Endothelial cell of umbilical vein (primary cell): ENCODE data around the gene AIF1. TPM values are rescaled to one million over a fixed set of nuclear protein-coding genes. Genes with fewer than 3 reads are reported as not detected.

Experiments used
- BruUV-seq: library from RNA; stranded (reverse); fragments of 400-500 nt; replicated peaks from 2 replicates; lab custom pipeline; 2021; lab: Mats Ljungman, UMichigan
- CTCF ChIA-PET: fragments of 300-600, 350-600 bp; sonication (Branson Sonifier 250); formaldehyde crosslinking; loops from one replicate; lab custom pipeline; 2021; ENCODE audit warnings: antibody characterized with exemption, inconsistent platforms; lab: Charles Lee
- POLR2A ChIA-PET: fragments of 300-600, 350-600 bp; sonication (Branson Sonifier 250); formaldehyde crosslinking; loops from one replicate; lab custom pipeline; 2021; ENCODE audit warnings: antibody characterized with exemption, inconsistent platforms; lab: Charles Lee
- DNase-seq: peaks from one replicate; pipeline ENCODE4 v3.0.0-alpha.2; 2011; ENCODE audit warnings: low read depth, low spot score
- FAIRE-seq: peaks from 2 replicates; lab custom pipeline; 2011; peaks lifted over from hg19 to GRCh38; lab: Jason Lieb, UNC
- H2AFZ ChIP-seq: 2 replicates; pipeline ENCODE4 v1.6.0; 2012; ENCODE audit warnings: low read depth, low read length, control low read depth, inconsistent platforms
- H3K27ac ChIP-seq: 2 replicates; pipeline ENCODE4 v1.5.1; 2011; ENCODE audit warnings: low read depth, mild to moderate bottlenecking, control low read depth, low read length, moderate library complexity; ENCODE audit not compliant: insufficient read depth
- H3K27me3 ChIP-seq, 2 experiments: 2 replicates each; pipeline versions ENCODE4 v1.6.0 to v1.6.1; 2011; ENCODE audit warnings: low read length in 2 of 2, mixed read lengths in 1 of 2; ENCODE audit not compliant: control insufficient read depth in 2 of 2, insufficient read depth in 2 of 2
- H3K36me3 ChIP-seq, 2 experiments: 2 replicates in 1 of 2; 3 replicates in 1 of 2; pipeline ENCODE4 v1.5.1; 2011; ENCODE audit warnings: low read length in 2 of 2, mild to moderate bottlenecking in 1 of 2, moderate library complexity in 1 of 2; ENCODE audit not compliant: control insufficient read depth in 2 of 2, insufficient read depth in 2 of 2; ENCODE audit errors: extremely low read depth in 1 of 2
- H3K4me1 ChIP-seq: 3 replicates; pipeline ENCODE4 v1.5.1; 2011; ENCODE audit warnings: mild to moderate bottlenecking, low read length; ENCODE audit not compliant: control insufficient read depth, insufficient read depth; ENCODE audit errors: extremely low read depth
- H3K4me2 ChIP-seq: 2 replicates; pipeline ENCODE4 v1.6.1; 2011; ENCODE audit warnings: low read length, control low read depth, mixed read lengths; ENCODE audit not compliant: insufficient read depth
- H3K4me3 ChIP-seq, 3 experiments: fragments of 200-600 bp in 1 of 3; sonication (generic), shearing (Covaris generic) in 1 of 3; replicated peaks in 1 of 3; 2 replicates each; pipeline ENCODE4 v1.5.1; 2011 to 2016; ENCODE audit warnings: control low read depth in 3 of 3, low read length in 3 of 3, mild to moderate bottlenecking in 2 of 3, inconsistent platforms in 1 of 3, low read depth in 1 of 3, moderate library complexity in 1 of 3; ENCODE audit not compliant: insufficient read depth in 1 of 3
- H3K79me2 ChIP-seq: 2 replicates; pipeline ENCODE4 v1.6.0; 2012; ENCODE audit warnings: low read length, inconsistent platforms; ENCODE audit not compliant: control insufficient read depth, insufficient read depth
- H3K9ac ChIP-seq: replicated peaks from 2 replicates; pipeline ENCODE3; 2011; ENCODE audit warnings: low read length, control low read depth; ENCODE audit not compliant: insufficient read depth; ENCODE audit errors: extremely low read depth
- H3K9me1 ChIP-seq: replicated peaks from 3 replicates; pipeline ENCODE4 v1.6.0; 2011; ENCODE audit warnings: mild to moderate bottlenecking, low read length; ENCODE audit not compliant: control insufficient read depth, insufficient read depth; ENCODE audit errors: extremely low read depth
- H3K9me3 ChIP-seq: replicated peaks from 2 replicates; pipeline ENCODE4 v1.5.1; 2012; ENCODE audit warnings: low read length, inconsistent platforms; ENCODE audit not compliant: control insufficient read depth, insufficient read depth
- H4K20me1 ChIP-seq: replicated peaks from 2 replicates; pipeline ENCODE3; 2011; ENCODE audit warnings: mild to moderate bottlenecking, low read length; ENCODE audit not compliant: control insufficient read depth, insufficient read depth; ENCODE audit errors: extremely low read depth
- EZH2 ChIP-seq: IDR thresholded peaks from 2 replicates; pipeline ENCODE4 v1.6.1; 2012; ENCODE audit warnings: borderline replicate concordance, low read depth, mild to moderate bottlenecking, moderate library complexity, low read length, inconsistent platforms; ENCODE audit not compliant: severe bottlenecking
- FOS ChIP-seq: IDR thresholded peaks from 2 replicates; pipeline ENCODE4 v1.6.1; 2011; ENCODE audit warnings: mild to moderate bottlenecking, low read length, moderate library complexity, borderline replicate concordance; ENCODE audit not compliant: insufficient read depth
- GATA2 ChIP-seq: IDR thresholded peaks from 2 replicates; pipeline ENCODE4 v1.7.0; 2011; ENCODE audit warnings: low read depth, mild to moderate bottlenecking, moderate library complexity, mixed read lengths, low read length; ENCODE audit not compliant: insufficient read length, insufficient read depth
- JUN ChIP-seq: IDR thresholded peaks from 2 replicates; pipeline ENCODE4 v1.6.1; 2011; ENCODE audit warnings: borderline replicate concordance, low read depth; ENCODE audit not compliant: insufficient read length, insufficient read depth
- MAX ChIP-seq: IDR thresholded peaks from 2 replicates; pipeline ENCODE4 v1.6.1; 2011; ENCODE audit not compliant: insufficient read depth, insufficient read length
- MYC ChIP-seq: IDR thresholded peaks from one replicate; pipeline ENCODE4 v1.6.1; 2011; ENCODE audit warnings: mild to moderate bottlenecking, low read depth, low read length
- POLR2A ChIP-seq: IDR thresholded peaks from 2 replicates; pipeline ENCODE4 v1.6.1; 2012; ENCODE audit warnings: low read depth, mild to moderate bottlenecking, control low read depth, low read length
- POLR2AphosphoS5 ChIP-seq: IDR thresholded peaks from 2 replicates; pipeline ENCODE4 v1.6.1; 2012; ENCODE audit warnings: low read depth, mild to moderate bottlenecking, control low read depth, low read length, moderate library complexity; ENCODE audit not compliant: insufficient read depth
- dilution Hi-C: fragments of 300-500 bp; cut with MboI; formaldehyde crosslinking; loops from one replicate; pipeline ENCODE4 v1.15.0; 2019; ENCODE audit warnings: low sequenced_read_pairs; ENCODE audit not compliant: extremely low pct_ligation_motif_present
- intact Hi-C: fragments of 100-400 bp; cut with micrococcal nuclease; formaldehyde crosslinking; loops from one replicate; pipeline ENCODE4 v1.10.0; 2022
- polyA plus RNA-seq, 4 experiments: library from polyadenylated mRNA; depleted of rRNA in 3 of 4; stranded (reverse) in 3 of 4; unstranded in 1 of 4; fragments of >200 nt; gene quantifications; 2 replicates each; pipeline versions ENCODE4 v1.2.1 to v1.2.3, GENCODE V29; 2011 to 2012; ENCODE audit warnings: missing spikeins in 1 of 4
- total RNA-seq: library from RNA; stranded (reverse); gene quantifications from 2 replicates; pipeline ENCODE4 v1.2.3, GENCODE V29; 2021
- TF ChIP-seq, protein P1 (sequence below), 2 donors: IDR thresholded peaks; 1 replicate in 1 of 2; 2 replicates in 1 of 2; pipeline ENCODE4 v1.5.1; 2011; ENCODE audit warnings: low read length in 2 of 2, mild to moderate bottlenecking in 2 of 2, moderate library complexity in 2 of 2, control low read depth in 1 of 2, inconsistent platforms in 1 of 2, low read depth in 1 of 2; ENCODE audit not compliant: insufficient read depth in 1 of 2; ENCODE audit errors: extremely low read depth in 1 of 2

The AIF1 gene
- total and polyA plus RNA-seq, 2 donors (not counting 3 experiments of a cell fraction or from before 2014, with no cell fraction given), result not detected

- Histone ChIP-seq H3K4me1 (peaks cover 33% of the 10 kb centered on the region), H4K20me1 (no peaks in the 10 kb centered on the region), H3K4me2 (no peak overlapping the region), H3K9me1 (no peaks in the 10 kb centered on the region), H3K27ac (no peak overlapping the region), H3K9me3 (no peaks in the 10 kb centered on the region), H2AFZ (no peak overlapping the region), H3K79me2 (peaks cover 22% of the 10 kb centered on the region), H3K36me3 (peaks cover 3 to 4% of the 10 kb centered on the region in 2 experiments), H3K9ac (no peak overlapping the region), H3K27me3 (no peaks in the 10 kb centered on the region), H3K4me3 (no peak overlapping the region)
- ChIA-PET CTCF (interaction anchor here (0.6 kb wide), 1 partner anchor 106 kb away, joined by 3 read pairs; no protein-coding TSS in a partner anchor), POLR2A (interaction anchor here (0.7 kb wide), 1 partner anchor 519 kb away, joined by 3 read pairs; no protein-coding TSS in a partner anchor)
- no peak for TF ChIP-seq FOS
- TF ChIP-seq JUN, result no peak
- TF ChIP-seq, protein P1, sequence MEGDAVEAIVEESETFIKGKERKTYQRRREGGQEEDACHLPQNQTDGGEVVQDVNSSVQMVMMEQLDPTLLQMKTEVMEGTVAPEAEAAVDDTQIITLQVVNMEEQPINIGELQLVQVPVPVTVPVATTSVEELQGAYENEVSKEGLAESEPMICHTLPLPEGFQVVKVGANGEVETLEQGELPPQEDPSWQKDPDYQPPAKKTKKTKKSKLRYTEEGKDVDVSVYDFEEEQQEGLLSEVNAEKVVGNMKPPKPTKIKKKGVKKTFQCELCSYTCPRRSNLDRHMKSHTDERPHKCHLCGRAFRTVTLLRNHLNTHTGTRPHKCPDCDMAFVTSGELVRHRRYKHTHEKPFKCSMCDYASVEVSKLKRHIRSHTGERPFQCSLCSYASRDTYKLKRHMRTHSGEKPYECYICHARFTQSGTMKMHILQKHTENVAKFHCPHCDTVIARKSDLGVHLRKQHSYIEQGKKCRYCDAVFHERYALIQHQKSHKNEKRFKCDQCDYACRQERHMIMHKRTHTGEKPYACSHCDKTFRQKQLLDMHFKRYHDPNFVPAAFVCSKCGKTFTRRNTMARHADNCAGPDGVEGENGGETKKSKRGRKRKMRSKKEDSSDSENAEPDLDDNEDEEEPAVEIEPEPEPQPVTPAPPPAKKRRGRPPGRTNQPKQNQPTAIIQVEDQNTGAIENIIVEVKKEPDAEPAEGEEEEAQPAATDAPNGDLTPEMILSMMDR (IDR thresholded peaks at IDR 0.05; ENCODE audit: extremely low read depth in 1 of 2, insufficient read depth in 1 of 2, low read depth in 1 of 2, low read length in 2 of 2), result no peak
- TF ChIP-seq MYC, result no peak
- TF ChIP-seq MAX, result no peak
- TF ChIP-seq GATA2, result no peak
- TF ChIP-seq POLR2AphosphoS5, result no peak
- TF ChIP-seq EZH2, result no peak
- TF ChIP-seq POLR2A, result no peak
- BruUV-seq, result no TSS peak
- DNase-seq, result no peak
- no peak for FAIRE-seq
- dilution Hi-C loops, result no loop called here
- intact Hi-C loops, result no loop called here
Observed at GRCh38 chr6:31657406-31658157, 42.5 kb downstream of the AIF1 start.
